Caki2 (cell line): ENCODE measurements around the gene TIAM1. TPM values are rescaled to one million over a fixed set of nuclear protein-coding genes. Genes with fewer than 3 reads are reported as not detected.

Experiments
- DNase-seq: peaks from one replicate; pipeline ENCODE4 v3.0.0-alpha.2; 2015; ENCODE audit warnings: low read depth
- in situ Hi-C: cut with HindIII; loops from 2 replicates; pipeline ENCODE4 v1.10.0; 2016; ENCODE audit warnings: low sequenced_read_pairs, low pct_unique_long_range_greater_than_20kb, mixed read lengths
- total RNA-seq: library from RNA; depleted of rRNA; stranded (reverse); fragments of >200 nt; shearing (Covaris generic); gene quantifications from 2 replicates; pipeline ENCODE4 v1.2.3, GENCODE V29; 2014; ENCODE audit warnings: low replicate concordance

The TIAM1 gene
- total RNA-seq, 1 experiment from 2014 or later, result 4.2 TPM

GRCh38 chr21:31337086-31337485 is 7.0 kb downstream of the TIAM1 start:
- no peak for DNase-seq
- in situ Hi-C loops, result no loop called here

- in situ Hi-C loops, result no loop called here
- DNase-seq, result no peak
Measured at GRCh38 chr21:31336739-31337040, 7.4 kb downstream of the TIAM1 start.

GRCh38 chr21:31335957-31336738 is 7.9 kb downstream of the TIAM1 start:
- DNase-seq, result peak; percentile 31
- in situ Hi-C loops, result no loop called here

GRCh38 chr21:31334648-31335121 is 9.4 kb downstream of the TIAM1 start:
- DNase-seq, result no peak
- in situ Hi-C loops, result no loop called here

- in situ Hi-C loops, result no loop called here
Measured at GRCh38 chr21:31332525-31332924, 11.5 kb downstream of the TIAM1 start.

GRCh38 chr21:31331231-31331630 is 12.8 kb downstream of the TIAM1 start:
- in situ Hi-C loops, result no loop called here
- DNase-seq, result no peak

More at GRCh38 chr21:31332525-31332924, 11.5 kb downstream of the TIAM1 start:
- no peak for DNase-seq

GRCh38 chr21:31330144-31330483 is 13.9 kb downstream of the TIAM1 start:
- no peak for DNase-seq
- in situ Hi-C loops, result no loop called here

GRCh38 chr21:31329456-31330143 is 14.5 kb downstream of the TIAM1 start:
- in situ Hi-C loops, result no loop called here
- DNase-seq, result no peak

- DNase-seq, result no peak
- in situ Hi-C loops, result no loop called here
Measured at GRCh38 chr21:31326522-31327242, 17.4 kb downstream of the TIAM1 start.

- in situ Hi-C loops, result no loop called here
- DNase-seq, result no peak
Measured at GRCh38 chr21:31318971-31319370, 25.1 kb downstream of the TIAM1 start.

- DNase-seq, result no peak
- in situ Hi-C loops, result no loop called here
Measured at GRCh38 chr21:31317688-31318087, 26.4 kb downstream of the TIAM1 start.

- peak; percentile 12 for DNase-seq
- in situ Hi-C loops, result no loop called here
Measured at GRCh38 chr21:31316488-31317169, 27.4 kb downstream of the TIAM1 start.

GRCh38 chr21:31316072-31316471 is 28.0 kb downstream of the TIAM1 start:
- DNase-seq, result no peak
- in situ Hi-C loops, result no loop called here

GRCh38 chr21:31310750-31311149 is 33.3 kb downstream of the TIAM1 start:
- no peak for DNase-seq
- in situ Hi-C loops, result no loop called here

GRCh38 chr21:31308584-31308983 is 35.5 kb downstream of the TIAM1 start:
- in situ Hi-C loops, result no loop called here
- DNase-seq, result no peak

GRCh38 chr21:31305888-31306287 is 38.2 kb downstream of the TIAM1 start:
- no peak for DNase-seq
- in situ Hi-C loops, result no loop called here

- DNase-seq, result peak; percentile 72
- in situ Hi-C loops, result no loop called here
Measured at GRCh38 chr21:31299291-31300147, 44.5 kb downstream of the TIAM1 start.
